HEK293 (cell line): Measurements from ENCODE around the gene SMURF2.

ENCODE experiments used
- CTCF ChIA-PET: fragments of 350-600 bp; formaldehyde crosslinking; extraction: SDS; loops from one replicate; lab custom pipeline; 2021; ENCODE audit warnings: antibody characterized with exemption; lab: Yijun Ruan, JAX
- POLR2A ChIA-PET: fragments of 300-600 bp; formaldehyde crosslinking; extraction: SDS; loops from one replicate; lab custom pipeline; 2020; ENCODE audit warnings: antibody characterized with exemption, inconsistent platforms; lab: Yijun Ruan, JAX
- H3K27ac ChIP-seq: fragments of 200-500 bp; sonication (Bioruptor generic); 2 replicates; pipeline ENCODE4 v1.5.1; 2014; ENCODE audit warnings: low read depth, low read length, control low read depth, inconsistent platforms; ENCODE audit errors: extremely low read depth
- H3K36me3 ChIP-seq, 2 experiments: fragments of 200-500 bp in 1 of 2; sonication (Bioruptor generic) in 1 of 2; 1 replicate in 1 of 2; 2 replicates in 1 of 2; pipeline ENCODE4 v1.5.1; 2014 to 2017; ENCODE audit warnings: inconsistent platforms in 2 of 2, low read length in 2 of 2; ENCODE audit not compliant: control insufficient read depth in 2 of 2, insufficient read depth in 1 of 2
- H3K4me1 ChIP-seq: fragments of 200-500 bp; sonication (Bioruptor generic); 2 replicates; pipeline ENCODE4 v1.5.1; 2014; ENCODE audit warnings: mild to moderate bottlenecking, low read length, inconsistent platforms; ENCODE audit not compliant: control insufficient read depth, insufficient read depth
- H3K4me3 ChIP-seq: 2 replicates; pipeline ENCODE4 v1.5.1; 2011; ENCODE audit warnings: low read depth, mild to moderate bottlenecking, control low read depth, low read length, moderate library complexity
- H3K9me3 ChIP-seq: fragments of 200-500 bp; sonication (Bioruptor generic); 2 replicates; pipeline ENCODE4 v1.5.1; 2014; ENCODE audit warnings: low read depth, low read length, inconsistent platforms; ENCODE audit not compliant: control insufficient read depth, insufficient read depth
- GLI4 ChIP-seq: fragments of 450-650 bp; formaldehyde crosslinking; IDR thresholded peaks from 2 replicates; pipeline ENCODE4 v1.5.1; 2016; ENCODE audit warnings: missing biosample characterization, missing genetic modification characterization
- HOXD13 ChIP-seq: sonication (generic); formaldehyde crosslinking; IDR thresholded peaks from 2 replicates; pipeline ENCODE4 v1.8.0; 2022; ENCODE audit warnings: missing genetic modification reagents, borderline replicate concordance
- KLF8 ChIP-seq: fragments of 450-650 bp; formaldehyde crosslinking; IDR thresholded peaks from 2 replicates; pipeline ENCODE4 v1.5.1; 2016; ENCODE audit warnings: missing biosample characterization, missing genetic modification characterization
- RBAK ChIP-seq: fragments of 450-650 bp; formaldehyde crosslinking; IDR thresholded peaks from 2 replicates; pipeline ENCODE4 v1.5.1; 2016; ENCODE audit warnings: missing biosample characterization, missing genetic modification characterization
- SETDB1 ChIP-seq: IDR thresholded peaks from one replicate; pipeline ENCODE4 v1.6.1; 2017; ENCODE audit warnings: mild to moderate bottlenecking, low read length, moderate library complexity, mixed read lengths; ENCODE audit not compliant: insufficient read length
- ZNF121 ChIP-seq: fragments of 450-650 bp; formaldehyde crosslinking; IDR thresholded peaks from 2 replicates; pipeline ENCODE4 v1.5.1; 2016; ENCODE audit warnings: missing biosample characterization, missing genetic modification characterization
- ZNF2 ChIP-seq: fragments of 450-650 bp; formaldehyde crosslinking; IDR thresholded peaks from 2 replicates; pipeline ENCODE4 v1.5.1; 2016; ENCODE audit warnings: missing biosample characterization, missing genetic modification characterization
- ZNF501 ChIP-seq: fragments of 450-650 bp; formaldehyde crosslinking; IDR thresholded peaks from 2 replicates; pipeline ENCODE4 v1.5.1; 2016; ENCODE audit warnings: missing biosample characterization, missing genetic modification characterization
- ZNF677 ChIP-seq: fragments of 450-650 bp; IDR thresholded peaks from 2 replicates; pipeline ENCODE4 v1.5.0; 2018; ENCODE audit warnings: missing biosample characterization, mild to moderate bottlenecking, missing genetic modification characterization, moderate library complexity
- ZSCAN30 ChIP-seq: fragments of 450-650 bp; IDR thresholded peaks from 2 replicates; pipeline ENCODE4 v1.5.1; 2018; ENCODE audit warnings: missing biosample characterization, mild to moderate bottlenecking, missing genetic modification characterization, moderate library complexity
- TF ChIP-seq, protein P1 (sequence below): fragments of 450-650 bp; formaldehyde crosslinking; IDR thresholded peaks from 2 replicates; pipeline ENCODE4 v1.5.1; 2016; ENCODE audit warnings: missing biosample characterization, missing genetic modification characterization
- TF ChIP-seq, protein P2 (sequence below): fragments of 450-650 bp; formaldehyde crosslinking; IDR thresholded peaks from 2 replicates; pipeline ENCODE4 v1.5.1; 2017; ENCODE audit warnings: missing biosample characterization, missing genetic modification characterization
- TF ChIP-seq, protein P3 (sequence below): fragments of 450-650 bp; formaldehyde crosslinking; IDR thresholded peaks from 2 replicates; pipeline ENCODE4 v1.5.1; 2017; ENCODE audit warnings: missing biosample characterization, missing genetic modification characterization
- TF ChIP-seq, protein P4 (sequence below): fragments of 450-650 bp; formaldehyde crosslinking; IDR thresholded peaks from 2 replicates; pipeline ENCODE4 v1.5.1; 2016; ENCODE audit warnings: missing biosample characterization, missing genetic modification characterization
- TF ChIP-seq, protein P5 (sequence below): fragments of 450-650 bp; formaldehyde crosslinking; conservative IDR thresholded peaks from 2 replicates; pipeline ENCODE4 v1.5.1; 2016; ENCODE audit warnings: low read depth, missing biosample characterization, missing genetic modification characterization

SMURF2 gene

DNA sequence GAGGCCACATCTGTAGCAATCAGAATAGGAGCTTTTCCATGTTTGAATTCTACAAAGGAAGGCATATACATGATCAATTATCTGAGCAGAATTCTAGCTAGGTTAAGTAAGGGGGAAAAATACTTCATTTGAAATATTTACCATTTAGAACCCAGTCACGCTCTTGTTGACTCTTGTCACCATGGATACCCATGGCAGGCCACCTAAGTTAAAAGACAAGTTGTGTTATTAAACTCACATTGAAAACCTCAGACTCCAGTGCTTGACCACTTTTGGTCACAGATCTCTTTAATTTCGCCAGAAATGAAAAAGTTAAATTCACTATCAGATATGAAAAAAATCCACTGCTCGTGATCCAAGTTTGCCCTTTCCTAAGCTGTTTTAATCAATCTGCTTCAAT lies 160.1 kb downstream of the SMURF2 start:
- no peaks in the 10 kb centered on the region for H3K4me1 ChIP-seq
- POLR2A ChIA-PET, result no interaction called here

More for the DNA sequence above, 160.1 kb downstream of the SMURF2 start:
- no peak overlapping the region for H3K4me3 ChIP-seq
- TF ChIP-seq, protein P1, sequence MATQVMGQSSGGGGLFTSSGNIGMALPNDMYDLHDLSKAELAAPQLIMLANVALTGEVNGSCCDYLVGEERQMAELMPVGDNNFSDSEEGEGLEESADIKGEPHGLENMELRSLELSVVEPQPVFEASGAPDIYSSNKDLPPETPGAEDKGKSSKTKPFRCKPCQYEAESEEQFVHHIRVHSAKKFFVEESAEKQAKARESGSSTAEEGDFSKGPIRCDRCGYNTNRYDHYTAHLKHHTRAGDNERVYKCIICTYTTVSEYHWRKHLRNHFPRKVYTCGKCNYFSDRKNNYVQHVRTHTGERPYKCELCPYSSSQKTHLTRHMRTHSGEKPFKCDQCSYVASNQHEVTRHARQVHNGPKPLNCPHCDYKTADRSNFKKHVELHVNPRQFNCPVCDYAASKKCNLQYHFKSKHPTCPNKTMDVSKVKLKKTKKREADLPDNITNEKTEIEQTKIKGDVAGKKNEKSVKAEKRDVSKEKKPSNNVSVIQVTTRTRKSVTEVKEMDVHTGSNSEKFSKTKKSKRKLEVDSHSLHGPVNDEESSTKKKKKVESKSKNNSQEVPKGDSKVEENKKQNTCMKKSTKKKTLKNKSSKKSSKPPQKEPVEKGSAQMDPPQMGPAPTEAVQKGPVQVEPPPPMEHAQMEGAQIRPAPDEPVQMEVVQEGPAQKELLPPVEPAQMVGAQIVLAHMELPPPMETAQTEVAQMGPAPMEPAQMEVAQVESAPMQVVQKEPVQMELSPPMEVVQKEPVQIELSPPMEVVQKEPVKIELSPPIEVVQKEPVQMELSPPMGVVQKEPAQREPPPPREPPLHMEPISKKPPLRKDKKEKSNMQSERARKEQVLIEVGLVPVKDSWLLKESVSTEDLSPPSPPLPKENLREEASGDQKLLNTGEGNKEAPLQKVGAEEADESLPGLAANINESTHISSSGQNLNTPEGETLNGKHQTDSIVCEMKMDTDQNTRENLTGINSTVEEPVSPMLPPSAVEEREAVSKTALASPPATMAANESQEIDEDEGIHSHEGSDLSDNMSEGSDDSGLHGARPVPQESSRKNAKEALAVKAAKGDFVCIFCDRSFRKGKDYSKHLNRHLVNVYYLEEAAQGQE (tag by site-specific recombination), result no peak
- TF ChIP-seq ZNF2 (no peak), ZNF677 (tag by site-specific recombination) (no peak), ZSCAN30 (tag by site-specific recombination) (no peak), GLI4 (tag by site-specific recombination) (no peak), ZNF501 (no peak), SETDB1 (no peak), RBAK (no peak), ZNF121 (no peak), HOXD13 (no peak), KLF8 (no peak)
- TF ChIP-seq, protein P2, sequence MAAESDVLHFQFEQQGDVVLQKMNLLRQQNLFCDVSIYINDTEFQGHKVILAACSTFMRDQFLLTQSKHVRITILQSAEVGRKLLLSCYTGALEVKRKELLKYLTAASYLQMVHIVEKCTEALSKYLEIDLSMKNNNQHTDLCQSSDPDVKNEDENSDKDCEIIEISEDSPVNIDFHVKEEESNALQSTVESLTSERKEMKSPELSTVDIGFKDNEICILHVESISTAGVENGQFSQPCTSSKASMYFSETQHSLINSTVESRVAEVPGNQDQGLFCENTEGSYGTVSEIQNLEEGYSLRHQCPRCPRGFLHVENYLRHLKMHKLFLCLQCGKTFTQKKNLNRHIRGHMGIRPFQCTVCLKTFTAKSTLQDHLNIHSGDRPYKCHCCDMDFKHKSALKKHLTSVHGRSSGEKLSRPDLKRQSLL (tag by site-specific recombination), result no peak
- TF ChIP-seq, protein P3, sequence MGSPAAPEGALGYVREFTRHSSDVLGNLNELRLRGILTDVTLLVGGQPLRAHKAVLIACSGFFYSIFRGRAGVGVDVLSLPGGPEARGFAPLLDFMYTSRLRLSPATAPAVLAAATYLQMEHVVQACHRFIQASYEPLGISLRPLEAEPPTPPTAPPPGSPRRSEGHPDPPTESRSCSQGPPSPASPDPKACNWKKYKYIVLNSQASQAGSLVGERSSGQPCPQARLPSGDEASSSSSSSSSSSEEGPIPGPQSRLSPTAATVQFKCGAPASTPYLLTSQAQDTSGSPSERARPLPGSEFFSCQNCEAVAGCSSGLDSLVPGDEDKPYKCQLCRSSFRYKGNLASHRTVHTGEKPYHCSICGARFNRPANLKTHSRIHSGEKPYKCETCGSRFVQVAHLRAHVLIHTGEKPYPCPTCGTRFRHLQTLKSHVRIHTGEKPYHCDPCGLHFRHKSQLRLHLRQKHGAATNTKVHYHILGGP (tag by site-specific recombination), result no peak
- TF ChIP-seq, protein P4, sequence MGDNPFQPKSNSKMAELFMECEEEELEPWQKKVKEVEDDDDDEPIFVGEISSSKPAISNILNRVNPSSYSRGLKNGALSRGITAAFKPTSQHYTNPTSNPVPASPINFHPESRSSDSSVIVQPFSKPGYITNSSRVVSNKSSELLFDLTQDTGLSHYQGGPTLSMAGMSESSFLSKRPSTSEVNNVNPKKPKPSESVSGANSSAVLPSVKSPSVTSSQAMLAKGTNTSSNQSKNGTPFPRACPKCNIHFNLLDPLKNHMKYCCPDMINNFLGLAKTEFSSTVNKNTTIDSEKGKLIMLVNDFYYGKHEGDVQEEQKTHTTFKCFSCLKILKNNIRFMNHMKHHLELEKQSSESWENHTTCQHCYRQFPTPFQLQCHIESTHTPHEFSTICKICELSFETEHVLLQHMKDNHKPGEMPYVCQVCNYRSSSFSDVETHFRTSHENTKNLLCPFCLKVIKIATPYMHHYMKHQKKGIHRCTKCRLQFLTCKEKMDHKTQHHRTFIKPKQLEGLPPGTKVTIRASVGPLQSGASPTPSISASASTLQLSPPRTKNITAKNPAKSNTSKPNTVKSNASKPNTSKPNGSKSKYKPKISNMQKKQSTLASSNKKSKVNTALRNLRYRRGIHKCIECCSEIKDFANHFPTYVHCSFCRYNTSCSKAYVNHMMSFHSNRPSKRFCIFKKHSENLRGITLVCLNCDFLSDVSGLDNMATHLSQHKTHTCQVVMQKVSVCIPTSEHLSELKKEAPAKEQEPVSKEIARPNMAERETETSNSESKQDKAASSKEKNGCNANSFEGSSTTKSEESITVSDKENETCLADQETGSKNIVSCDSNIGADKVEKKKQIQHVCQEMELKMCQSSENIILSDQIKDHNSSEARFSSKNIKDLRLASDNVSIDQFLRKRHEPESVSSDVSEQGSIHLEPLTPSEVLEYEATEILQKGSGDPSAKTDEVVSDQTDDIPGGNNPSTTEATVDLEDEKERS, result no peak
- TF ChIP-seq, protein P5, sequence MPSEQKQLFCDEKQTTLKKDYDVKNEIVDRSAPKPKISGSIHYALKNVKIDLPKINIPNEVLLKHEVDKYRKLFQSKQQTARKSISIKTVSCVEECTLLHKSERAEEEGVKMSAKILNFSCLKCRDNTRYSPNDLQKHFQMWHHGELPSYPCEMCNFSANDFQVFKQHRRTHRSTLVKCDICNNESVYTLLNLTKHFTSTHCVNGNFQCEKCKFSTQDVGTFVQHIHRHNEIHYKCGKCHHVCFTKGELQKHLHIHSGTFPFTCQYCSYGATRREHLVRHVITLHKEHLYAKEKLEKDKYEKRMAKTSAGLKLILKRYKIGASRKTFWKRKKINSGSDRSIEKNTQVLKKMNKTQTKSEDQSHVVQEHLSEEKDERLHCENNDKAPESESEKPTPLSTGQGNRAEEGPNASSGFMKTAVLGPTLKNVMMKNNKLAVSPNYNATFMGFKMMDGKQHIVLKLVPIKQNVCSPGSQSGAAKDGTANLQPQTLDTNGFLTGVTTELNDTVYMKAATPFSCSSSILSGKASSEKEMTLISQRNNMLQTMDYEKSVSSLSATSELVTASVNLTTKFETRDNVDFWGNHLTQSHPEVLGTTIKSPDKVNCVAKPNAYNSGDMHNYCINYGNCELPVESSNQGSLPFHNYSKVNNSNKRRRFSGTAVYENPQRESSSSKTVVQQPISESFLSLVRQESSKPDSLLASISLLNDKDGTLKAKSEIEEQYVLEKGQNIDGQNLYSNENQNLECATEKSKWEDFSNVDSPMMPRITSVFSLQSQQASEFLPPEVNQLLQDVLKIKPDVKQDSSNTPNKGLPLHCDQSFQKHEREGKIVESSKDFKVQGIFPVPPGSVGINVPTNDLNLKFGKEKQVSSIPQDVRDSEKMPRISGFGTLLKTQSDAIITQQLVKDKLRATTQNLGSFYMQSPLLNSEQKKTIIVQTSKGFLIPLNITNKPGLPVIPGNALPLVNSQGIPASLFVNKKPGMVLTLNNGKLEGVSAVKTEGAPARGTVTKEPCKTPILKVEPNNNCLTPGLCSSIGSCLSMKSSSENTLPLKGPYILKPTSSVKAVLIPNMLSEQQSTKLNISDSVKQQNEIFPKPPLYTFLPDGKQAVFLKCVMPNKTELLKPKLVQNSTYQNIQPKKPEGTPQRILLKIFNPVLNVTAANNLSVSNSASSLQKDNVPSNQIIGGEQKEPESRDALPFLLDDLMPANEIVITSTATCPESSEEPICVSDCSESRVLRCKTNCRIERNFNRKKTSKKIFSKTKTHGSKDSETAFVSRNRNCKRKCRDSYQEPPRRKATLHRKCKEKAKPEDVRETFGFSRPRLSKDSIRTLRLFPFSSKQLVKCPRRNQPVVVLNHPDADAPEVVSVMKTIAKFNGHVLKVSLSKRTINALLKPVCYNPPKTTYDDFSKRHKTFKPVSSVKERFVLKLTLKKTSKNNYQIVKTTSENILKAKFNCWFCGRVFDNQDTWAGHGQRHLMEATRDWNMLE, result no peak
- no peak overlapping the region for H3K27ac ChIP-seq
- CTCF ChIA-PET, result no interaction called here
- H3K36me3 ChIP-seq, result peaks cover 28 to 75% of the 10 kb centered on the region in 2 experiments; a peak in 2 of 3 replicates
- no peaks in the 10 kb centered on the region for H3K9me3 ChIP-seq
